H7 (cell line): ENCODE data around the gene LRRC8E. TPM values are rescaled to one million over a fixed set of nuclear protein-coding genes. Genes with fewer than 3 reads are reported as not detected.
A peak's percentile ranks its signal among the peaks of the same experiment; 100 is the strongest.

ENCODE experiments used
- DNase-seq: peaks from one replicate; pipeline ENCODE4 v3.0.0; 2012
- H3K27me3 ChIP-seq: 2 replicates; pipeline ENCODE4 v1.6.0; 2011; ENCODE audit warnings: mild to moderate bottlenecking, low read length; ENCODE audit not compliant: control insufficient read depth, insufficient read depth
- H3K36me3 ChIP-seq: replicated peaks from 2 replicates; pipeline ENCODE4 v1.5.1; 2011; ENCODE audit warnings: low read length; ENCODE audit not compliant: control insufficient read depth, insufficient read depth
- H3K4me3 ChIP-seq: 2 replicates; pipeline ENCODE4 v1.5.1; 2011; ENCODE audit warnings: low read depth, mild to moderate bottlenecking, control low read depth, low read length, moderate library complexity; ENCODE audit not compliant: insufficient read depth
- total RNA-seq: library from RNA; depleted of rRNA; stranded (reverse); fragments of >200 nt; shearing (Covaris generic); gene quantifications from 2 replicates; pipeline ENCODE4 v1.2.3, GENCODE V29; 2014

Gene LRRC8E
- total RNA-seq, 1 experiment from 2014 or later = 1.6 TPM

- no peak overlapping the region for H3K4me3 ChIP-seq
- H3K27me3 ChIP-seq = no peaks in the 10 kb centered on the region; the same call in 1 of the 2 replicates
- H3K36me3 ChIP-seq = peaks cover 2% of the 10 kb centered on the region; the same call in 1 of the 2 replicates
- peak; percentile 39 for DNase-seq
Observed at GRCh38 chr19:7900401-7900870, 12.1 kb downstream of the LRRC8E start.

- DNase-seq = peak; percentile 31
- Histone ChIP-seq H3K36me3 (peaks cover 2% of the 10 kb centered on the region; the same call in 1 of the 2 replicates), H3K27me3 (no peaks in the 10 kb centered on the region; the same call in 1 of the 2 replicates), H3K4me3 (no peak overlapping the region)
Observed at GRCh38 chr19:7900931-7901330, 12.6 kb downstream of the LRRC8E start.

GRCh38 chr19:7901337-7901736, 13.0 kb downstream of the LRRC8E start:
- Histone ChIP-seq H3K4me3 (no peak overlapping the region), H3K27me3 (no peaks in the 10 kb centered on the region; the same call in 1 of the 2 replicates), H3K36me3 (peaks cover 2% of the 10 kb centered on the region; the same call in 1 of the 2 replicates)
- peak; percentile 4 for DNase-seq

GRCh38 chr19:7902796-7903243, 14.5 kb downstream of the LRRC8E start:
- H3K4me3 ChIP-seq = peak overlapping the region; percentile 62
- DNase-seq = no peak

GRCh38 chr19:7903244-7904073, 15.1 kb downstream of the LRRC8E start, which contains the start of gene MAP2K7:
Gene MAP2K7 (plus strand): TSS chr19:7903877. CDS start chr19:7903945, 68 bp downstream.
- Histone ChIP-seq H3K27me3 (no peaks in the 10 kb centered on the region; the same call in 1 of the 2 replicates), H3K36me3 (peaks cover 2% of the 10 kb centered on the region; the same call in 1 of the 2 replicates), H3K4me3 (peak within 1 kb of the TSS; percentile 88)
- DNase-seq = peak; percentile 100

More at GRCh38 chr19:7902796-7903243, 14.5 kb downstream of the LRRC8E start:
- peaks cover 2% of the 10 kb centered on the region; the same call in 1 of the 2 replicates for H3K36me3 ChIP-seq
- H3K27me3 ChIP-seq = no peaks in the 10 kb centered on the region; the same call in 1 of the 2 replicates

GRCh38 chr19:7904074-7905020, 16.0 kb downstream of the LRRC8E start:
- no peaks in the 10 kb centered on the region; the same call in 1 of the 2 replicates for H3K36me3 ChIP-seq
- H3K27me3 ChIP-seq = no peaks in the 10 kb centered on the region; the same call in 1 of the 2 replicates
- peak; percentile 92 for DNase-seq
- peak overlapping the region; percentile 88 for H3K4me3 ChIP-seq

GRCh38 chr19:7905268-7905667, 17.0 kb downstream of the LRRC8E start:
- DNase-seq = no peak
- no peaks in the 10 kb centered on the region; the same call in 1 of the 2 replicates for H3K27me3 ChIP-seq
- H3K36me3 ChIP-seq = no peaks in the 10 kb centered on the region; the same call in 1 of the 2 replicates
- no peak overlapping the region for H3K4me3 ChIP-seq

GRCh38 chr19:7905859-7906258, 17.5 kb downstream of the LRRC8E start:
- DNase-seq = no peak
- H3K36me3 ChIP-seq = peaks cover 1% of the 10 kb centered on the region; the same call in 1 of the 2 replicates
- H3K4me3 ChIP-seq = no peak overlapping the region

GRCh38 chr19:7907122-7907521, 18.8 kb downstream of the LRRC8E start:
- no peaks in the 10 kb centered on the region; the same call in 1 of the 2 replicates for H3K27me3 ChIP-seq
- H3K36me3 ChIP-seq = peaks cover 1% of the 10 kb centered on the region; the same call in 1 of the 2 replicates
- DNase-seq = no peak
- no peak overlapping the region for H3K4me3 ChIP-seq

More at GRCh38 chr19:7905859-7906258, 17.5 kb downstream of the LRRC8E start:
- H3K27me3 ChIP-seq = no peaks in the 10 kb centered on the region; the same call in 1 of the 2 replicates

- Histone ChIP-seq H3K4me3 (no peak overlapping the region), H3K36me3 (peaks cover 1% of the 10 kb centered on the region), H3K27me3 (no peaks in the 10 kb centered on the region)
- no peak for DNase-seq
Observed at GRCh38 chr19:7907544-7907943, 19.2 kb downstream of the LRRC8E start.

GRCh38 chr19:7908078-7908699, 19.9 kb downstream of the LRRC8E start:
- Histone ChIP-seq H3K27me3 (no peaks in the 10 kb centered on the region), H3K36me3 (peaks cover 1% of the 10 kb centered on the region), H3K4me3 (no peak overlapping the region)
- no peak for DNase-seq

- no peak overlapping the region for H3K4me3 ChIP-seq
- peaks cover 1% of the 10 kb centered on the region for H3K36me3 ChIP-seq
- peak; percentile 83 for DNase-seq
- H3K27me3 ChIP-seq = no peaks in the 10 kb centered on the region
Observed at GRCh38 chr19:7908742-7909461, 20.6 kb downstream of the LRRC8E start.

GRCh38 chr19:7909471-7910067, 21.3 kb downstream of the LRRC8E start:
- no peak overlapping the region for H3K4me3 ChIP-seq
- peaks cover 4% of the 10 kb centered on the region for H3K27me3 ChIP-seq
- H3K36me3 ChIP-seq = peaks cover 1% of the 10 kb centered on the region
- no peak for DNase-seq
